SU-DHL-6 (cell line): ENCODE results near the gene ADARB2.

Experiments
- H2AFZ ChIP-seq: fragments of 200-600 bp; sonication (generic); 2 replicates; pipeline ENCODE4 v1.6.1; 2014; ENCODE audit warnings: low read depth, mild to moderate bottlenecking, moderate library complexity, mixed read lengths, antibody characterized with exemption, low read length; ENCODE audit not compliant: severe bottlenecking
- H3F3A ChIP-seq: fragments of 200-600 bp; shearing (Covaris generic); 2 replicates; pipeline ENCODE4 v1.6.0; 2016; ENCODE audit warnings: antibody characterized with exemption, mild to moderate bottlenecking; ENCODE audit not compliant: insufficient read depth
- H3K27ac ChIP-seq: fragments of 200-600 bp; sonication (generic); 2 replicates; pipeline ENCODE4 v1.5.1; 2016; ENCODE audit warnings: low read depth, mild to moderate bottlenecking, low read length, moderate library complexity, mixed read lengths
- H3K27me3 ChIP-seq: fragments of 200-600 bp; sonication (generic), shearing (Covaris generic); 2 replicates; pipeline ENCODE4 v1.6.0; 2014; ENCODE audit warnings: mild to moderate bottlenecking, low read length
- H3K36me3 ChIP-seq: fragments of 200-600 bp; sonication (generic); 2 replicates; pipeline ENCODE4 v1.6.1; 2014; ENCODE audit warnings: mild to moderate bottlenecking, low read length, mixed read lengths
- H3K4me2 ChIP-seq: fragments of 300-600, 200-600 bp; shearing (Covaris generic), sonication (generic); 2 replicates; pipeline ENCODE4 v1.6.0; 2014; ENCODE audit warnings: low read length, low read depth, mild to moderate bottlenecking; ENCODE audit not compliant: poor library complexity, severe bottlenecking
- H3K4me3 ChIP-seq: fragments of 200-600 bp; sonication (generic); 2 replicates; pipeline ENCODE4 v1.5.1; 2014; ENCODE audit warnings: antibody characterized with exemption, low read length, mild to moderate bottlenecking, mixed read lengths; ENCODE audit not compliant: insufficient read depth, poor library complexity, severe bottlenecking
- H3K79me2 ChIP-seq: fragments of 200-600 bp; sonication (generic); 2 replicates; pipeline ENCODE4 v1.6.1; 2014; ENCODE audit warnings: mild to moderate bottlenecking, low read length, moderate library complexity; ENCODE audit not compliant: insufficient read depth
- H3K9ac ChIP-seq: fragments of 200-600 bp; sonication (generic); 2 replicates; pipeline ENCODE4 v1.7.0; 2014; ENCODE audit warnings: mild to moderate bottlenecking, low read length
- H3K9me2 ChIP-seq: fragments of 200-600 bp; sonication (generic); replicated peaks from 2 replicates; pipeline ENCODE4 v1.6.1; 2014; ENCODE audit warnings: low read length; ENCODE audit not compliant: insufficient read depth
- H3K9me3 ChIP-seq: fragments of 200-600 bp; sonication (generic); 2 replicates; pipeline ENCODE4 v1.6.1; 2014; ENCODE audit warnings: low read length, mixed read lengths; ENCODE audit not compliant: insufficient read depth
- H4K20me1 ChIP-seq: fragments of 200-600 bp; sonication (generic); 2 replicates; pipeline ENCODE4 v1.6.1; 2014; ENCODE audit warnings: low read depth, mild to moderate bottlenecking, antibody characterized with exemption, low read length, moderate library complexity, mixed read lengths
- CTCF ChIP-seq: fragments of 200-600 bp; sonication (generic); IDR thresholded peaks from one replicate; pipeline ENCODE4 v1.5.1; 2017; ENCODE audit warnings: antibody characterized with exemption, mild to moderate bottlenecking, low read length, moderate library complexity; ENCODE audit not compliant: insufficient read depth, poor library complexity, severe bottlenecking
- EZH2phosphoT487 ChIP-seq: fragments of 200-600 bp; sonication (generic), shearing (Covaris generic); conservative IDR thresholded peaks from 2 replicates; pipeline ENCODE4 v1.6.1; 2018; ENCODE audit warnings: mild to moderate bottlenecking, antibody characterized with exemption, low read length, moderate library complexity, mixed read lengths

The ADARB2 gene

GRCh38 chr10:1746796-1747195 is 9.5 kb upstream of the ADARB2 start:
- no peaks in the 10 kb centered on the region for H3K36me3 ChIP-seq
- H3K79me2 ChIP-seq: no peaks in the 10 kb centered on the region
- H3K27ac ChIP-seq: no peak overlapping the region

GRCh38 chr10:1745780-1746456 is 8.6 kb upstream of the ADARB2 start:
- no peak for TF ChIP-seq EZH2phosphoT487
- no peak for TF ChIP-seq CTCF
- Histone ChIP-seq H4K20me1 (no peaks in the 10 kb centered on the region), H3F3A (no peaks in the 10 kb centered on the region), H3K9me2 (no peaks in the 10 kb centered on the region), H3K4me2 (no peak overlapping the region), H3K27ac (no peak overlapping the region), H3K4me3 (no peak overlapping the region), H3K9me3 (peaks cover 5% of the 10 kb centered on the region; the same call in 1 of the 2 replicates), H3K9ac (no peak overlapping the region), H2AFZ (no peak overlapping the region), H3K36me3 (no peaks in the 10 kb centered on the region), H3K27me3 (no peaks in the 10 kb centered on the region), H3K79me2 (no peaks in the 10 kb centered on the region)

More at GRCh38 chr10:1746796-1747195, 9.5 kb upstream of the ADARB2 start:
- no peak for TF ChIP-seq EZH2phosphoT487
- no peak for TF ChIP-seq CTCF
- Histone ChIP-seq H4K20me1 (no peaks in the 10 kb centered on the region), H2AFZ (no peak overlapping the region), H3K27me3 (no peaks in the 10 kb centered on the region), H3F3A (no peaks in the 10 kb centered on the region), H3K4me3 (no peak overlapping the region), H3K4me2 (no peak overlapping the region), H3K9me2 (no peaks in the 10 kb centered on the region), H3K9me3 (peaks cover 5% of the 10 kb centered on the region; the same call in 1 of the 2 replicates), H3K9ac (no peak overlapping the region)

- H3K36me3 ChIP-seq: no peaks in the 10 kb centered on the region
- H3K4me2 ChIP-seq: no peak overlapping the region
- no peak overlapping the region for H3K27ac ChIP-seq
- H3K4me3 ChIP-seq: no peak overlapping the region
- H3F3A ChIP-seq: no peaks in the 10 kb centered on the region
- H3K27me3 ChIP-seq: no peaks in the 10 kb centered on the region
- no peaks in the 10 kb centered on the region for H3K79me2 ChIP-seq
- H3K9me3 ChIP-seq: no peaks in the 10 kb centered on the region
- no peaks in the 10 kb centered on the region for H4K20me1 ChIP-seq
- TF ChIP-seq CTCF (no peak), EZH2phosphoT487 (no peak)
- no peak overlapping the region for H2AFZ ChIP-seq
- H3K9ac ChIP-seq: no peak overlapping the region
- H3K9me2 ChIP-seq: no peaks in the 10 kb centered on the region
Observed at GRCh38 chr10:1744524-1744923, 7.2 kb upstream of the ADARB2 start.
